ENCODE results near the gene GPR137B. TPM values are rescaled to one million over a fixed set of nuclear protein-coding genes. Genes with fewer than 3 reads are reported as not detected.
"Not testable (repeated sequence)": the region's sequence is repeated elsewhere in the genome, so short reads cannot be mapped to it uniquely, and the experiment has no call there.

The GPR137B gene
- total RNA-seq, 3 donors from 2014 or later: 6.0 to 13.3 (median 8.5) TPM

GRCh38 chr1:236181059-236181458 is 38.7 kb downstream of the GPR137B start:
- ATAC-seq: no peak

DNA sequence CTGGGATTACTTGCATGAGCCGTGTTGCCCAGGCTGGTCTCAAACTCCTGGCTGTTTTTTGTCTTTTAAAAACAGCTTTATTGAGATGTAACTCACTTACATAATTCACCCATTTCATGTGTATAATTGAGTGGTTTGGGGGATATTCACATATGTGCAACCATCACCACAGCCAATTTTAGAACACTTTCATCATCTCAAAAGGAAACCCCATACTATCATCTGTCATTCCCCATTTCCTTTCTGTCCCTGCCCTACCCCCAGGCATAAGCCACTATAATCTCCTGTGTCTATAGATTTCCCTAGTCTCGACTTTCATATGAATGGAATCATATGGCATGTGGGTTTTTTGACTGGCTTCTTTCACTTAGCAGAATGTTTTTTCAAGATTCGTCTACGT is 43.3 kb downstream of the GPR137B start:
- ATAC-seq (no peak), DNase-seq (no peak)
- Histone ChIP-seq H3K4me1 (ENCODE audit: low read depth) (no peaks in the 10 kb centered on the region), H3K4me3 (no peak overlapping the region), H3K9me3 (no peaks in the 10 kb centered on the region), H3K36me3 (ENCODE audit: low read depth) (no peaks in the 10 kb centered on the region)
- intact Hi-C loops (cut with DNase I, micrococcal nuclease): no loop called here
- TF ChIP-seq CTCF (IDR thresholded peaks at IDR 0.05): no peak

More at GRCh38 chr1:236181059-236181458, 38.7 kb downstream of the GPR137B start:
- no peak for TF ChIP-seq CTCF (IDR thresholded peaks at IDR 0.05)
- Histone ChIP-seq H3K4me3 (no peak overlapping the region), H3K36me3 (ENCODE audit: low read depth) (no peaks in the 10 kb centered on the region), H3K4me1 (ENCODE audit: low read depth) (no peaks in the 10 kb centered on the region), H3K9me3 (no peaks in the 10 kb centered on the region)
- DNase-seq: no peak
- intact Hi-C loops (cut with DNase I, micrococcal nuclease): no loop called here

DNA sequence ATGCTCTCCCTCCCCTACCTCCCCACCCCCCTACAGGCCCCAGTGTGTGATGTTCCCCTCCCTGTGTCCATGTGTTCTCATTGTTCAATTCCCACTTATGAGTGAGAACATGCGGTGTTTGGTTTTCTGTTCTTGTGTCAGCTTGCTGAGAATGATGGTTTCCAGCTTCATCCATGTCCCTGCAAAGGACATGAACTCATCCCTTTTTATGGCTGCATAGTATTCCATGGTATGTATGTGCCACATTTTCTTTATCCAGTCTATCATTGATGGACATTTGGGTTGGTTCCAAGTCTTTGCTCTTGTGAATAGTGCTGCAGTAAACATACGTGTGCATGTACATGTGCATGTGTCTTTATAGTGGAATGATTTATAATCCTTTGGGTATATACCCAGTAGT is 44.1 kb downstream of the GPR137B start:
- ATAC-seq: not testable (repeated sequence)

DNA sequence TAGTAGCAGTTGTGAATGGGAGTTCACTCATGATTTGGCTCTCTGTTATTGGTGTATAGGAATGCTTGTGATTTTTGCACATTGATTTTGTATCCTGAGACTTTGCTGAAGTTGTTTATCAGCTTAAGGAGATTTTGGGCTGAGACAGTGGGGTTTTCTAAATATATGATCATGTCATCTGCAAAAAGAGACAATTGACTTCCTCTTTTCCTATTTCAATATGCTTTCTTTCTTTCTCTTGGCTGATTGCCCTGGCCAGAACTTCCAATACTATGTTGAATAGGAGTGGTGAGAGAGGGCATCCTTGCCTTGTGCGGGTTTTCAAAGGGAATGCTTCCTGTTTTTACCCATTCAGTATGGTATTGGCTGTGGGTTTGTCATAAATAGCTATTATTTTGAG is 45.7 kb downstream of the GPR137B start:
- H3K9me3 ChIP-seq; H3K36me3 ChIP-seq (ENCODE audit: low read depth); intact Hi-C loops (cut with DNase I, micrococcal nuclease); DNase-seq; H3K4me1 ChIP-seq (ENCODE audit: low read depth); H3K4me3 ChIP-seq; ATAC-seq: not testable (repeated sequence)

More for the DNA sequence above, 44.1 kb downstream of the GPR137B start:
- H3K4me1 ChIP-seq (ENCODE audit: low read depth); H3K36me3 ChIP-seq (ENCODE audit: low read depth); H3K4me3 ChIP-seq; DNase-seq; intact Hi-C loops (cut with DNase I, micrococcal nuclease); H3K9me3 ChIP-seq: not testable (repeated sequence)

- Histone ChIP-seq H3K4me3 (no peak overlapping the region), H3K9me3 (peaks cover 3% of the 10 kb centered on the region), H3K36me3 (ENCODE audit: low read depth) (no peaks in the 10 kb centered on the region), H3K4me1 (ENCODE audit: low read depth) (no peaks in the 10 kb centered on the region)
- no peak for DNase-seq
- no peak for ATAC-seq
- TF ChIP-seq CTCF (IDR thresholded peaks at IDR 0.05): no peak
- intact Hi-C loops (cut with DNase I, micrococcal nuclease): no loop called here
Observed at GRCh38 chr1:236193184-236193583, 50.8 kb downstream of the GPR137B start.

DNA sequence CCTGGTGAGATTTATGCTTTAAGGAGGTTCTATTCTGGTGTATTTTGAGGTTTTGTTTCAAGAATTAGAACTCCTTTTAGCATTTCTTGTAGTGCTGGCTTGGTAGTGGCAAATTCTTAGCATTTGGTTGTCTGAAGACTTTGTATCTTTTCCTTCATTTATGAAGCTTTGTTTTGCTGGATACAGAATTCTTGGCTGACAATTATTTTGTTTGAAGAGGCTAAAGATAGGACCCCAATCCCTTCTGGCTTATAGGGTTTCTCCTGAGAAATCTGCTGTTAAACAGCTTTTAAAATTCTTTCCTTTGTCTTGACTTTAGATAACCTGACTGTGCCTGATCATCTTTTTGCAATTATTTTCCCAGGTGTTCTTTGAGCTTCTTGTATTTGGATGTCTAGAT is 58.6 kb downstream of the GPR137B start:
- H3K9me3 ChIP-seq: peaks cover 25% of the 10 kb centered on the region
- no peak for TF ChIP-seq CTCF (IDR thresholded peaks at IDR 0.05)

GRCh38 chr1:236201786-236202185 is 59.4 kb downstream of the GPR137B start:
- ATAC-seq (no peak), DNase-seq (no peak)
- intact Hi-C loops (cut with DNase I, micrococcal nuclease): no loop called here
- peaks cover 25% of the 10 kb centered on the region for H3K9me3 ChIP-seq
- no peaks in the 10 kb centered on the region for H3K4me1 ChIP-seq (ENCODE audit: low read depth)
- H3K4me3 ChIP-seq: no peak overlapping the region
- no peaks in the 10 kb centered on the region for H3K36me3 ChIP-seq (ENCODE audit: low read depth)
- no peak for TF ChIP-seq CTCF (IDR thresholded peaks at IDR 0.05)

More for the DNA sequence above, 58.6 kb downstream of the GPR137B start:
- H3K36me3 ChIP-seq (ENCODE audit: low read depth): no peaks in the 10 kb centered on the region
- ATAC-seq (no peak), DNase-seq (no peak)
- no peaks in the 10 kb centered on the region for H3K4me1 ChIP-seq (ENCODE audit: low read depth)
- no peak overlapping the region for H3K4me3 ChIP-seq
- intact Hi-C loops (cut with DNase I, micrococcal nuclease): no loop called here

Measured in mucosa of descending colon (tissue), 3 donors.